Spleen (tissue), 13 donors: Measurements from ENCODE around the gene WFDC9. TPM values are rescaled to one million over a fixed set of nuclear protein-coding genes. Genes with fewer than 3 reads are reported as not detected.
"Not testable (repeated sequence)": the region's sequence is repeated elsewhere in the genome, so short reads cannot be mapped to it uniquely, and the experiment has no call there.

Experiments
- DNase-seq: peaks from one replicate; pipeline ENCODE4 v3.0.0-alpha.2; 2020
- H3K27ac ChIP-seq, 8 donors: fragments of 200-600 bp; sonication (generic) in 7 of 8; 1 replicate in 4 of 8; 2 replicates in 4 of 8; pipeline versions ENCODE4 v1.5.0 to v1.8.0; 2016 to 2021; ENCODE audit warnings: inconsistent platforms in 4 of 8, mild to moderate bottlenecking in 4 of 8, moderate library complexity in 1 of 8
- H3K27me3 ChIP-seq, 7 donors: fragments of 200-600 bp; sonication (generic) in 6 of 7; replicated peaks in 1 of 7; 1 replicate in 4 of 7; 2 replicates in 3 of 7; pipeline versions ENCODE4 v1.5.0 to v1.8.0; 2016 to 2021; ENCODE audit warnings: inconsistent platforms in 3 of 7, mild to moderate bottlenecking in 1 of 7
- H3K36me3 ChIP-seq, 6 donors: fragments of 200-600 bp; sonication (generic) in 5 of 6; 1 replicate in 4 of 6; 2 replicates in 2 of 6; pipeline versions ENCODE4 v1.5.0 to v1.8.0; 2016 to 2021; ENCODE audit warnings: inconsistent platforms in 2 of 6
- H3K4me1 ChIP-seq, 6 donors: fragments of 200-600 bp; sonication (generic) in 5 of 6; 1 replicate in 3 of 6; 2 replicates in 3 of 6; pipeline versions ENCODE4 v1.5.0 to v1.8.0; 2016 to 2021; ENCODE audit warnings: inconsistent platforms in 3 of 6
- H3K4me3 ChIP-seq, 8 donors: fragments of 200-600 bp; sonication (generic) in 7 of 8; 1 replicate in 4 of 8; 2 replicates in 4 of 8; pipeline versions ENCODE4 v1.5.0 to v1.8.0; 2016 to 2021; ENCODE audit warnings: inconsistent platforms in 4 of 8, mild to moderate bottlenecking in 4 of 8, moderate library complexity in 2 of 8
- H3K9me3 ChIP-seq, 8 donors: fragments of 200-600 bp; sonication (generic) in 7 of 8; 1 replicate in 4 of 8; 2 replicates in 4 of 8; pipeline versions ENCODE4 v1.5.0 to v1.8.0; 2016 to 2021; ENCODE audit warnings: inconsistent platforms in 4 of 8
- CTCF ChIP-seq, 11 experiments: fragments of 200-600 bp in 7 of 11; fragments of 450-650 bp in 4 of 11; sonication (generic) in 4 of 11; IDR thresholded peaks in 8 of 11; conservative IDR thresholded peaks in 3 of 11; 1 replicate in 7 of 11; 2 replicates in 4 of 11; pipeline versions ENCODE4 v1.4.0 to v1.8.0; 2016 to 2021; ENCODE audit warnings: antibody characterized with exemption in 11 of 11, inconsistent platforms in 4 of 11, mild to moderate bottlenecking in 1 of 11
- POLR2A ChIP-seq, 3 donors: fragments of 450-650 bp; IDR thresholded peaks; one replicate each; pipeline ENCODE4 v1.5.1; 2017; ENCODE audit warnings: antibody characterized with exemption in 3 of 3, mild to moderate bottlenecking in 1 of 3
- POLR2AphosphoS5 ChIP-seq, 3 donors: sonication (generic); formaldehyde crosslinking; IDR thresholded peaks; one replicate each; pipeline ENCODE4 v1.5.1; 2017; ENCODE audit warnings: antibody characterized with exemption in 3 of 3
- WGBS, 5 donors: extraction: QIAGEN DNeasy Blood & Tissue Kit in 3 of 5; methylation state at CpG; one replicate each; pipeline versions ENCODE4 v1.1.5 to v1.1.7; 2013 to 2018; 5-methylcytosine and 5-hydroxymethylcytosine counted together
- intact Hi-C: fragments of 100-400 bp; cut with DNase I; formaldehyde crosslinking; loops from one replicate; pipeline ENCODE4 v1.15.0; 2023; ENCODE audit warnings: low total_unique reads
- long read RNA-seq, 2 donors: transcript quantifications; one replicate each; lab custom pipeline, GENCODE V29; 2026
- polyA plus RNA-seq, 3 donors: library from polyadenylated mRNA; stranded (reverse); fragments of 200-250 nt; gene quantifications; one replicate each; pipeline ENCODE4 v1.2.1, GENCODE V29; 2013
- total RNA-seq, 7 donors: library from RNA; depleted of rRNA in 3 of 7; stranded (reverse); fragments of >200 nt in 3 of 7; fragmentation: NEBNext Ultra II Directional in 4 of 7; extraction: Animal tissue kit (Norgen Biotek cat#: 25700) in 4 of 7; gene quantifications; one replicate each; pipeline versions ENCODE4 v1.1.0 to v1.2.1, GENCODE V29; 2016 to 2021
- donor health status: healthy with polysubstance abuse.
- donor health status: DM: no; HTN: no; CAD: no; lungs with moderate emphysema.
- donor health status: DM: no; HTN: no; CAD: no.
- donor health status: Bipolar disorder and iron deficiency.
- donor health status: healthy.
- donor health status: DM: no; HTN: no; CAD: no.
- donor health status: DM: yes; HTN: yes; CAD: no.

Gene WFDC9
- total RNA-seq (not detected), polyA plus RNA-seq (not detected)
- long read RNA-seq, donor 1, result 0 reads
- long read RNA-seq, donor 2, result 0 reads

- peaks cover 0 to 4% (median 0%) of the 10 kb centered on the region in 6 donors for H3K4me1 ChIP-seq
- no peak within 1 kb of the TSS for H3K27ac ChIP-seq
- no peak within 1 kb of the TSS for H3K4me3 ChIP-seq
- intact Hi-C loops, result no loop called here
- DNase-seq, result no peak
- H3K9me3 ChIP-seq, result no peaks in the 10 kb centered on the region
- TF ChIP-seq POLR2AphosphoS5 (IDR thresholded peaks at IDR 0.05) (no peak), POLR2A (IDR thresholded peaks at IDR 0.05) (no peak), CTCF (IDR thresholded peaks at IDR 0.05 in 8 of 11, conservative IDR thresholded peaks at IDR 0.05 in 3 of 11) (no peak)
- WGBS, 5 donors, result 57 to 79% (median 73%) methylated on average over 4 of the region's 4 CpGs
- H3K36me3 ChIP-seq, result no peaks in the 10 kb centered on the region
- H3K27me3 ChIP-seq, result peaks cover 0 to 27% (median 0%) of the 10 kb centered on the region in 7 donors
Observed at GRCh38 chr20:45631184-45631583, at the start of gene WFDC9. TSS of gene WFDC9 (minus strand) at chr20:45631284. CDS start at chr20:45610181, 21,103 bp downstream.

GRCh38 chr20:45679650-45680049, 48.6 kb upstream of the WFDC9 start:
- DNase-seq, result no peak
- intact Hi-C loops, result no loop called here
- Histone ChIP-seq H3K36me3 (no peaks in the 10 kb centered on the region), H3K9me3 (peaks cover 3 to 61% (median 46%) of the 10 kb centered on the region in 8 donors), H3K27me3 (peaks cover 0 to 9% (median 0%) of the 10 kb centered on the region in 7 donors), H3K4me3 (no peak overlapping the region), H3K4me1 (no peaks in the 10 kb centered on the region), H3K27ac (no peak overlapping the region)
- no peak for TF ChIP-seq POLR2AphosphoS5 (IDR thresholded peaks at IDR 0.05)
- no peak for TF ChIP-seq CTCF (IDR thresholded peaks at IDR 0.05 in 8 of 11, conservative IDR thresholded peaks at IDR 0.05 in 3 of 11)
- no peak for TF ChIP-seq POLR2A (IDR thresholded peaks at IDR 0.05)

- peaks cover 0 to 10% (median 0%) of the 10 kb centered on the region in 7 donors for H3K27me3 ChIP-seq
- H3K4me3 ChIP-seq, result no peak overlapping the region
- intact Hi-C loops, result no loop called here
- DNase-seq, result no peak
- H3K27ac ChIP-seq, result no peak overlapping the region
- no peaks in the 10 kb centered on the region for H3K36me3 ChIP-seq
- no peaks in the 10 kb centered on the region for H3K4me1 ChIP-seq
- peaks cover 0 to 21% (median 10%) of the 10 kb centered on the region in 8 donors for H3K9me3 ChIP-seq
- TF ChIP-seq POLR2AphosphoS5 (IDR thresholded peaks at IDR 0.05) (no peak), CTCF (IDR thresholded peaks at IDR 0.05 in 8 of 11, conservative IDR thresholded peaks at IDR 0.05 in 3 of 11) (no peak), POLR2A (IDR thresholded peaks at IDR 0.05) (no peak)
Observed at GRCh38 chr20:45672765-45673164, 41.7 kb upstream of the WFDC9 start.

GRCh38 chr20:45670139-45670538, 39.1 kb upstream of the WFDC9 start, which contains the start of gene WFDC11:
TSS of gene WFDC11 (minus strand) at chr20:45670239. CDS start at chr20:45650600, 19,639 bp downstream.
- Histone ChIP-seq H3K27me3 (peaks cover 0 to 27% (median 0%) of the 10 kb centered on the region in 7 donors), H3K4me3 (no peak within 1 kb of the TSS), H3K4me1 (no peaks in the 10 kb centered on the region), H3K36me3 (no peaks in the 10 kb centered on the region), H3K9me3 (peaks cover 0 to 5% (median 0%) of the 10 kb centered on the region in 8 donors), H3K27ac (no peak within 1 kb of the TSS)
- WGBS, 5 donors, result 67 to 85% (median 80%) methylated on average over 1 of the region's 1 CpG
- DNase-seq, result no peak
- TF ChIP-seq POLR2AphosphoS5 (IDR thresholded peaks at IDR 0.05), result no peak
- no peak for TF ChIP-seq POLR2A (IDR thresholded peaks at IDR 0.05)
- no peak for TF ChIP-seq CTCF (IDR thresholded peaks at IDR 0.05 in 8 of 11, conservative IDR thresholded peaks at IDR 0.05 in 3 of 11)
- intact Hi-C loops, result no loop called here

GRCh38 chr20:45657038-45657437, 26.0 kb upstream of the WFDC9 start:
- H3K27ac ChIP-seq, H3K27me3 ChIP-seq, DNase-seq, intact Hi-C loops, H3K36me3 ChIP-seq, H3K4me1 ChIP-seq, H3K4me3 ChIP-seq: not testable (repeated sequence)
- 75 to 99% (median 92%) methylated on average over 2 to 3 of the region's 3 CpGs for WGBS, 5 donors
- peaks cover 0 to 14% (median 2%) of the 10 kb centered on the region in 8 donors for H3K9me3 ChIP-seq

GRCh38 chr20:45651726-45652125, 20.6 kb upstream of the WFDC9 start:
- H3K27ac ChIP-seq, H3K27me3 ChIP-seq, intact Hi-C loops, H3K4me3 ChIP-seq, DNase-seq, H3K4me1 ChIP-seq, H3K9me3 ChIP-seq, H3K36me3 ChIP-seq: not testable (repeated sequence)
- WGBS, 5 donors, result 63 to 82% (median 78%) methylated on average over 7 of the region's 7 CpGs
